Loucy (cell line): ENCODE measurements around the gene MTHFD2L.

Source experiments
- EZH2phosphoT487 ChIP-seq: fragments of 200-600 bp; IDR thresholded peaks from 2 replicates; pipeline ENCODE4 v1.6.1; 2018; ENCODE audit warnings: antibody characterized with exemption, mild to moderate bottlenecking, moderate library complexity, borderline replicate concordance
- TF ChIP-seq, protein P1 (sequence below): fragments of 200-600 bp; sonication (generic); conservative IDR thresholded peaks from 2 replicates; pipeline ENCODE4 v1.5.1; 2014; ENCODE audit warnings: mild to moderate bottlenecking, antibody characterized with exemption, low read length

DNA sequence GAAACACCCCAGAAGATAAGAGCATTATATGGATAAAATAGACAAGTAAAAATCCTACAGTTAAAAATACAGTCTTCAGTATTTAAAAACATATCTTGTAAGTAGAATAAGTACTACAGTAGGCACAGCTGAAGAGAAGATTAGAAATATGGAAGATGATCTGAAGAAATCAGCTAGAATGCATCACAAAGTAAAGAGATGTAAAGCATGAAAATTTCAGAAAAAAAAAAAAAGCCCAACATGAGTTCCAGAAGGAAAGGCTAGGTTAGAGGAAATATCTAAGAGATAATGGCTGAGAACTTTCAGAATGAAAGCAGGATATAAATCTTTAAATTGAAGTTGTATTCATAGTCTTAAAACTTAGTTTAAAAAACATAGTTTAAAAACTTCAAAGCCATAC is 171.4 kb downstream of the MTHFD2L start:
- TF ChIP-seq, protein P1, sequence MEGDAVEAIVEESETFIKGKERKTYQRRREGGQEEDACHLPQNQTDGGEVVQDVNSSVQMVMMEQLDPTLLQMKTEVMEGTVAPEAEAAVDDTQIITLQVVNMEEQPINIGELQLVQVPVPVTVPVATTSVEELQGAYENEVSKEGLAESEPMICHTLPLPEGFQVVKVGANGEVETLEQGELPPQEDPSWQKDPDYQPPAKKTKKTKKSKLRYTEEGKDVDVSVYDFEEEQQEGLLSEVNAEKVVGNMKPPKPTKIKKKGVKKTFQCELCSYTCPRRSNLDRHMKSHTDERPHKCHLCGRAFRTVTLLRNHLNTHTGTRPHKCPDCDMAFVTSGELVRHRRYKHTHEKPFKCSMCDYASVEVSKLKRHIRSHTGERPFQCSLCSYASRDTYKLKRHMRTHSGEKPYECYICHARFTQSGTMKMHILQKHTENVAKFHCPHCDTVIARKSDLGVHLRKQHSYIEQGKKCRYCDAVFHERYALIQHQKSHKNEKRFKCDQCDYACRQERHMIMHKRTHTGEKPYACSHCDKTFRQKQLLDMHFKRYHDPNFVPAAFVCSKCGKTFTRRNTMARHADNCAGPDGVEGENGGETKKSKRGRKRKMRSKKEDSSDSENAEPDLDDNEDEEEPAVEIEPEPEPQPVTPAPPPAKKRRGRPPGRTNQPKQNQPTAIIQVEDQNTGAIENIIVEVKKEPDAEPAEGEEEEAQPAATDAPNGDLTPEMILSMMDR = no peak
- TF ChIP-seq EZH2phosphoT487 = no peak
